HFF-Myc (cell line): Measurements from ENCODE around the gene STXBP4.

Source experiments
- DNase-seq: peaks from one replicate; pipeline ENCODE4 v3.0.0-alpha.2; 2011; ENCODE audit warnings: low read depth; ENCODE audit errors: extremely low read depth
- H3K4me3 ChIP-seq: replicated peaks from 2 replicates; pipeline ENCODE4 v1.5.1; 2011; ENCODE audit warnings: low read depth, mild to moderate bottlenecking, control low read depth, low read length
- TF ChIP-seq, protein P1 (sequence below): IDR thresholded peaks from 2 replicates; pipeline ENCODE4 v1.5.1; 2012; ENCODE audit warnings: mild to moderate bottlenecking, low read depth, low read length, control low read depth; ENCODE audit errors: missing control alignments

STXBP4 gene

DNA sequence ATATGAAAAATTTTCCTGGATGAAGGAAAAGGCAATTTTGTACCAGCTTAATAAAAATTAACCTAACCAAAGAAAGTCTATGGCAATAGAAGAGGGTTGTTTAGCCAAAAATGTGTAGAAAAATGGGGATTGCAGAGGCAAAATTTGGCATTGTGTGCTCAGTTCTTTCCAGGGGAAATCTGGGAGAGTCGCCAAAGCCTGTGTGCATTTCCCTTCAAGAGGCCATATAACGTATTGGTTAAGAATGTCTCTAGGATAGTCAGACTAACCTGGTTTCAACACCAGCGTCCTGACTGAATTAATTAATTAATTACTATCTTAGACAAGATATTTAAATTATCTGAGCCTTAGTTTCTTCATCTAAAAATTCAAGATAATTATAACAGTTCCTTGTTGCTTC, 251.4 kb downstream of the STXBP4 start:
- TF ChIP-seq, protein P1, sequence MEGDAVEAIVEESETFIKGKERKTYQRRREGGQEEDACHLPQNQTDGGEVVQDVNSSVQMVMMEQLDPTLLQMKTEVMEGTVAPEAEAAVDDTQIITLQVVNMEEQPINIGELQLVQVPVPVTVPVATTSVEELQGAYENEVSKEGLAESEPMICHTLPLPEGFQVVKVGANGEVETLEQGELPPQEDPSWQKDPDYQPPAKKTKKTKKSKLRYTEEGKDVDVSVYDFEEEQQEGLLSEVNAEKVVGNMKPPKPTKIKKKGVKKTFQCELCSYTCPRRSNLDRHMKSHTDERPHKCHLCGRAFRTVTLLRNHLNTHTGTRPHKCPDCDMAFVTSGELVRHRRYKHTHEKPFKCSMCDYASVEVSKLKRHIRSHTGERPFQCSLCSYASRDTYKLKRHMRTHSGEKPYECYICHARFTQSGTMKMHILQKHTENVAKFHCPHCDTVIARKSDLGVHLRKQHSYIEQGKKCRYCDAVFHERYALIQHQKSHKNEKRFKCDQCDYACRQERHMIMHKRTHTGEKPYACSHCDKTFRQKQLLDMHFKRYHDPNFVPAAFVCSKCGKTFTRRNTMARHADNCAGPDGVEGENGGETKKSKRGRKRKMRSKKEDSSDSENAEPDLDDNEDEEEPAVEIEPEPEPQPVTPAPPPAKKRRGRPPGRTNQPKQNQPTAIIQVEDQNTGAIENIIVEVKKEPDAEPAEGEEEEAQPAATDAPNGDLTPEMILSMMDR, result no peak
- no peak for DNase-seq
- H3K4me3 ChIP-seq, result no peak overlapping the region
